ENCODE data around the gene ASPA. TPM values are rescaled to one million over a fixed set of nuclear protein-coding genes. Genes with fewer than 3 reads are reported as not detected.
"Not testable (repeated sequence)": the region's sequence is repeated elsewhere in the genome, so short reads cannot be mapped to it uniquely, and the experiment has no call there.

The ASPA gene
- not detected in 2 replicates for total RNA-seq (2014; rRNA removed; shearing (Covaris generic); ENCODE audit: low replicate concordance)

GRCh38 chr17:3475812-3476610 is at the start of gene ASPA:
Gene ASPA, plus strand, starts transcription at chr17:3475997. Its CDS starts 163 bp downstream, at chr17:3476160.
- in situ Hi-C loops (cut with HindIII; ENCODE audit: low pct_unique_long_range_greater_than_20kb, low sequenced_read_pairs): no loop called here
- DNase-seq (ENCODE audit: low read depth): no peak

GRCh38 chr17:3433215-3433614 is 42.6 kb upstream of the ASPA start:
- DNase-seq (ENCODE audit: low read depth); in situ Hi-C loops (cut with HindIII; ENCODE audit: low pct_unique_long_range_greater_than_20kb, low sequenced_read_pairs): not testable (repeated sequence)

- in situ Hi-C loops (cut with HindIII; ENCODE audit: low pct_unique_long_range_greater_than_20kb, low sequenced_read_pairs): no loop called here
- DNase-seq (ENCODE audit: low read depth): no peak
Measured at GRCh38 chr17:3433741-3434140, 42.1 kb upstream of the ASPA start, which contains the start of gene OR1E2. Gene OR1E2, minus strand, starts transcription at chr17:3433841. Its CDS starts 0 bp downstream, at chr17:3433841.

GRCh38 chr17:3438368-3438767 is 37.4 kb upstream of the ASPA start:
- DNase-seq (ENCODE audit: low read depth): no peak

GRCh38 chr17:3440451-3440850 is 35.3 kb upstream of the ASPA start:
- in situ Hi-C loops (cut with HindIII; ENCODE audit: low pct_unique_long_range_greater_than_20kb, low sequenced_read_pairs): no loop called here
- no peak for DNase-seq (ENCODE audit: low read depth)

More at GRCh38 chr17:3438368-3438767, 37.4 kb upstream of the ASPA start:
- in situ Hi-C loops (cut with HindIII; ENCODE audit: low pct_unique_long_range_greater_than_20kb, low sequenced_read_pairs): no loop called here

- in situ Hi-C loops (cut with HindIII; ENCODE audit: low pct_unique_long_range_greater_than_20kb, low sequenced_read_pairs): no loop called here
- DNase-seq (ENCODE audit: low read depth): no peak
Measured at GRCh38 chr17:3447625-3448024, 28.2 kb upstream of the ASPA start.

GRCh38 chr17:3448059-3448665 is 27.6 kb upstream of the ASPA start:
- in situ Hi-C loops (cut with HindIII; ENCODE audit: low pct_unique_long_range_greater_than_20kb, low sequenced_read_pairs): no loop called here
- no peak for DNase-seq (ENCODE audit: low read depth)

GRCh38 chr17:3466355-3466754 is 9.4 kb upstream of the ASPA start:
- DNase-seq (ENCODE audit: low read depth); in situ Hi-C loops (cut with HindIII; ENCODE audit: low pct_unique_long_range_greater_than_20kb, low sequenced_read_pairs): not testable (repeated sequence)

GRCh38 chr17:3469529-3469928 is 6.3 kb upstream of the ASPA start:
- no peak for DNase-seq (ENCODE audit: low read depth)
- in situ Hi-C loops (cut with HindIII; ENCODE audit: low pct_unique_long_range_greater_than_20kb, low sequenced_read_pairs): no loop called here

- in situ Hi-C loops (cut with HindIII; ENCODE audit: low pct_unique_long_range_greater_than_20kb, low sequenced_read_pairs): no loop called here
- no peak for DNase-seq (ENCODE audit: low read depth)
Measured at GRCh38 chr17:3471599-3471998, 4.2 kb upstream of the ASPA start, which contains the start of gene SPATA22. Gene SPATA22, minus strand, starts transcription at chr17:3471819. Its CDS starts 2,494 bp downstream, at chr17:3469325.

- DNase-seq (ENCODE audit: low read depth): no peak
Measured at GRCh38 chr17:3472137-3472536, 3.7 kb upstream of the ASPA start.

GRCh38 chr17:3474212-3474611 is 1.6 kb upstream of the ASPA start:
- peak; percentile 50 for DNase-seq (ENCODE audit: low read depth)
- in situ Hi-C loops (cut with HindIII; ENCODE audit: low pct_unique_long_range_greater_than_20kb, low sequenced_read_pairs): no loop called here

More at GRCh38 chr17:3472137-3472536, 3.7 kb upstream of the ASPA start:
- in situ Hi-C loops (cut with HindIII; ENCODE audit: low pct_unique_long_range_greater_than_20kb, low sequenced_read_pairs): no loop called here

- no peak for DNase-seq (ENCODE audit: low read depth)
- in situ Hi-C loops (cut with HindIII; ENCODE audit: low pct_unique_long_range_greater_than_20kb, low sequenced_read_pairs): no loop called here
Measured at GRCh38 chr17:3475251-3475685, 529 bp upstream of the ASPA start.

- no peak for DNase-seq (ENCODE audit: low read depth)
- in situ Hi-C loops (cut with HindIII; ENCODE audit: low pct_unique_long_range_greater_than_20kb, low sequenced_read_pairs): no loop called here
Measured at GRCh38 chr17:3479988-3480387, 4.2 kb downstream of the ASPA start.

GRCh38 chr17:3482852-3483251 is 7.1 kb downstream of the ASPA start:
- DNase-seq (ENCODE audit: low read depth): no peak
- in situ Hi-C loops (cut with HindIII; ENCODE audit: low pct_unique_long_range_greater_than_20kb, low sequenced_read_pairs): no loop called here

GRCh38 chr17:3485481-3486068 is 9.8 kb downstream of the ASPA start:
- no peak for DNase-seq (ENCODE audit: low read depth)
- in situ Hi-C loops (cut with HindIII; ENCODE audit: low pct_unique_long_range_greater_than_20kb, low sequenced_read_pairs): no loop called here

GRCh38 chr17:3497101-3497500 is 21.3 kb downstream of the ASPA start:
- in situ Hi-C loops (cut with HindIII; ENCODE audit: low pct_unique_long_range_greater_than_20kb, low sequenced_read_pairs): no loop called here
- no peak for DNase-seq (ENCODE audit: low read depth)

- in situ Hi-C loops (cut with HindIII; ENCODE audit: low pct_unique_long_range_greater_than_20kb, low sequenced_read_pairs): no loop called here
- DNase-seq (ENCODE audit: low read depth): no peak
Measured at GRCh38 chr17:3501344-3501743, 25.5 kb downstream of the ASPA start.

GRCh38 chr17:3502466-3502865 is 26.7 kb downstream of the ASPA start:
- DNase-seq (ENCODE audit: low read depth): no peak
- in situ Hi-C loops (cut with HindIII; ENCODE audit: low pct_unique_long_range_greater_than_20kb, low sequenced_read_pairs): no loop called here
